Measurements from ENCODE around the gene TPMT.

TPMT gene

DNA sequence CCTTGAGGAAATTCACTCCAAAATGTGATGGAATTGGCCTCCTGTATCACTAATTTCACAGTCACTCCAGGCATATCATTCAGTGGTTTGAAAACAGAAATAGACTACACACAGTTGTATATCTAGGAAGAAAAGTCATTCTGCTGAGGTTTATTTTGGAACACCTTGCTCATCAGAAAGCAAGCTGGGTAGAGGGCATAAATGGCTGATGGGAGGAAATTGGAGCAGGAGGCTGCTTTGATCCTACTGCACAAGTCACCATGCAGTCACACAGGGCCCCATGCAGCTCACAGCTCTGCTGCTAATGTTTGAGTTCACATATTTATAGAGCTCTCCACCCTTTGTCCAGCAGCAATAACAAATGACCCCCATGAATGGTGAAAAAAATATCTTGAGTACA, 44.7 kb downstream of the TPMT start:
- DNase-seq (ENCODE audit: low spot score): no peak

GRCh38 chr6:18107061-18107460, 47.8 kb downstream of the TPMT start:
- no peak for DNase-seq (ENCODE audit: low spot score)

DNA sequence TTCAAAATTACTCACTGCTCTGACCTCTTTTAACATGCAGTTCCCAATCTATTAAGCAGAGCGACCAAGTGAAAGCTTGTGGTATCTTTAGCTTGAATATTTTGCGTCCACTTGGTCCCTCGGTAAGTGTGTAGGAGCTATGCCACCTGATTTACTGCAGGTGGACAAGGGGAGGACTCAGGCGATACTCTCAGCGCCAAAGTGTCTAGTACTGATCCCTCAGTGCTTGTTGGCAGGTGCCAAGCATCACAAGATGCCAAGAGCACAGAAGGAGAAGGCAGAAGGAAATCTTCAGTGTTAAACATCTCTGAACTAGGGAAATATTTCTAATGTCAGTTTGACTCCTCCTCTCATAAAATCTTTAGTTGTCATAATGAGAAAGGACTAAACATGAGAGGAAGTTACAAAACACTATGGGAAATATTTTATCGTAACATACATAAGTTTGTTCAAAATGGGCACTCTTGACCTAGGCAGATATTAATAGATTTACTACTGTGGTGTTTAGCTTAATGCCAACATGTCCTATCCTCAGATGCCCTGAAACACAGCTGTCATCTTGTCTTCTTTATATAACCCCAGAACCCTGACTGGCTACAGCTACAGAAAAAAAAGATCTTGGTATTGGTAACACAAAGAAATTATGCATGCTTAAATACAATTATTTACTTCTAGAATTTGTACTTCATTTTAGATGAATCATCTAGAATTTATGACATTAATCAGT, 51.9 kb downstream of the TPMT start:
- no peak for DNase-seq (ENCODE audit: low spot score)

DNA sequence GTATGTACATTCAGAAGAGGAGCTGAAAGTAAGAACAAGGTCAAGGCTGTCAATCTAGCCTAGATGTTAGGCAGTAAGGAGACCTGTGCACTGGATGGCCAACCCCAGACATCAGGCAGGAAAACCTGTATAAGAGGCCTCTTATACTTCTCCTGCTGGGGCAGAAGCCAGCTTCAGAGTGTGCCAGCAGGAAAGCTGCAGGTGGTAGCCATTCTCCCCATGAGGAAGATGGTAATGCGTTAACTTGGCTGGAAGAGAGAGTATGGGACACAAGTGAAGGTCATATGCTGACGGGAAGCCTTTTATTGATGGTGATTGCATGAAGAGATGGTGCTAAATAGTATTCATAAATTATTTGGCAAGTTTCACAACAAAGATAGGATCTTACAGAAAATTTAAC, 53.0 kb downstream of the TPMT start:
- no peak for DNase-seq (ENCODE audit: low spot score)

DNA sequence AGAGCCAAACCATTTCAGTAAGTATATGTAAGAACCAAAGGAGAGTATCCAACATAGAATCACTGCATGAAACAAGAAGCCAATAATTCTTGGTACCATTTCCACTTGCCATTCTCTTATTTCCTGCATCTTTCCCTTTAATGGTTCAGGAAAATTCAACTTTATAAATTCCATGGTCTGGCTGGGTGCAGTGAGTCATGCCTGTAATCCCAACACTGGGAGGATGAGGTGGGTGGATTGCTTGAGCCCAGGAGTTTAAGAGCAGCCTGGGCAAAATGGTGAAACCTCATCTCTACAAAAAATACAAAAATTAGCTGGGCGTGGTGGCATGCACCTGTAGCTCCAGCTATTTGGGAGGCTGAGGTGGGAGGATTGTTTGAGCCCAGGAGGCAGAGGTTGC, 53.6 kb downstream of the TPMT start:
- DNase-seq (ENCODE audit: low spot score): no peak

- DNase-seq (ENCODE audit: low spot score): no peak
These were observed 54.6 kb downstream of the TPMT start for GRCh38 chr6:18100296-18100695.

GRCh38 chr6:18099511-18099910, 55.4 kb downstream of the TPMT start:
- DNase-seq (ENCODE audit: low spot score): no peak

GRCh38 chr6:18096423-18096822, 58.5 kb downstream of the TPMT start:
- DNase-seq (ENCODE audit: low spot score): no peak

GRCh38 chr6:18091382-18091781, 63.5 kb downstream of the TPMT start:
- DNase-seq (ENCODE audit: low spot score): no peak

DNA sequence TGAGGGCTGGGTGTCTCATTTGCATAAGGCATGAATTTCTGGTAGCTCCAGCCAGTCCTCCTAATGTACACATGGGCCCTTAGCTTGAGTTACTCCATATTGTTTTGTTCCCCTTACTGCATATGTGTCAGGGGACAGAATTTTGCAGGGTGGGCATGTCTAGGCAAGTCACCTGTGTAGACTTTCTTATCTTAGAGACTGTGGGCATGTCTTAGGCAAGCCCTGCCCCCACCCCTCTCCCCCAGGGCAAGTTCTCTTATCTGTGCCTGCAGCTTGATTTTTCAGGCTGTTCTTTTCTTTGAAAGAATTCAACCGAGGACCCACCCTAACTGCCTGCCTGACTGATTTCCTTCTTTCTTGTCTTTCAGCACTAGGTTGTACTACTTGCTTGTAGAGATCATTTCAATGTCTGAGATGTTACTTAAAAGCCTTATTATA, 64.5 kb downstream of the TPMT start:
- no peak for DNase-seq (ENCODE audit: low spot score)

- no peak for DNase-seq (ENCODE audit: low spot score)
These were observed 66.2 kb downstream of the TPMT start for GRCh38 chr6:18088419-18089296.

DNA sequence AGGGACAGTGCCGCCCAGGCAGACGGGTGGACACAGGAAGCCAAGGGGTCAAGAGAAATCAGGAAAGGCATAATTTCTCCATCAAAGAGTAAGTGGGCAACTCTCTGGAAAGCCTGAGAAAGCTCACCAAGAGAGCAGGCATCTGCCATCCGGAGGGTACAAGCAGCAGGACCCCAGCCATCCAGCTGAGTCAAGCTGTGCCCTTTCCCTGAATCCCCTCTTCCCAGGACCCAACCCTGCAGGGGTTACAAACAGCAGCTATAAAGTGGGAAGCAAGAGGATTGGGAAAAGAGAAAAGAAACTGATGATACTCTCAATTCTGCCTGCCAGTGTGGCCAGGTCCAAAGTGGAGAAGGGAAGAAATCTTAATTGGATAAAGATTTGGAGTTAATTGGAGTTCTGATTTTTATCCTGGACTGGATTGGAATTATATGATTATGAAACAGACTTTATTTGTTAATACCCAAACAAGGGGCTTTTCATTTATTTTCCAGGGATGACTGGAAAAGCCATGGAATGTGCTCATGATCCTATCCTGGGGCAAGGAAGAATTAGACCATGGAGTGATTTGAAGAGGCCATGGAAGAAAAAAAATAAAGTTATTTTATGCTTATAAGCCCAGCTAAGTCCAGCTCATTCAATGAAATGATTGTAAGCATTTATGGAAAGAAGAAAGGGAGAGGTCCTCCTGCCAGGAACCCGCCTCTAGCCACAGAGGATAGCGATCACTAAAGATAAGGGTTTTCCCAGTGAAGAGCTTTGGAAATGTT, 67.3 kb downstream of the TPMT start:
- no peak for DNase-seq (ENCODE audit: low spot score)

GRCh38 chr6:18081025-18081668, 73.7 kb downstream of the TPMT start:
- DNase-seq (ENCODE audit: low spot score): no peak

DNA sequence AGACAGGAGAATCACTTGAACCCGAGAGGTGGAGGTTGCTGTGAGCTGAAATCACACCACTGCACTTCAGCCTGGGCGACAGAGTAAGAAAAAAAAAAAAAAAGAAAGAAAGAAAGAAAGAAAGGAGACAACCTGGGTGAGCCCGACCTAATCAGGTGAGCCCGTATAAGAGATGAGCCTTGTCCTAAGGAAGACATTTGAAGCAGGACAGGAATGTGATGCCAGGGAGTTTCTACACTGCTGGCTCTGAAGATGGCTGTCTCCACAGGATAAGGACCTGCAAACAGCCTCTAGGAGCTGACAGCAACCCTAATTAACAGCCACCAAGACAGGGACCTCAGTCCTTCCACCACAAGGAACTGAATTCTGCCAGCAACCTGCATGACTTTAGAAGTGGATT, 74.3 kb downstream of the TPMT start:
- DNase-seq (ENCODE audit: low spot score): no peak

DNA sequence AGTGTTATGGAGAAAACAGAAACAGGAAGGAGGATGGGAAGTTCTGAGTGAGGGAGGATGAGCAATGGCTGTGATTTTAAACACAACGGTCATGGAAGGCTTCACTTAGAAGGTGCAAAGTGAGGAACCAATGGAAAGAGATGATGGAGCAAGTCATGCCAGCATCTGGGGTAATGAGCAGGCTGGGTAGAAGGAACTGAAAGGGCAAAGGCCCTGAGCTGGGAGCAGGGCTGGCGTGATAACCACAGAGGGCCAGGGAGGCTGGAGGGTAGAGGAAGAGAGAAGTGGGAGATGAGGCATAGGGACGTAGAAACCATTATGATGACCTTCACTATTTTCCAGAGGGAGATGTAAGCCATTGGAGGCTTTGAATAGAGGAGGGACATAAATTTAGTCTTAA, 76.0 kb downstream of the TPMT start:
- no peak for DNase-seq (ENCODE audit: low spot score)
